ENCODE measurements around the gene XAB2. TPM values are rescaled to one million over a fixed set of nuclear protein-coding genes. Genes with fewer than 3 reads are reported as not detected.

XAB2 gene
- total RNA-seq, 1 experiment from 2014 or later: 84.4 TPM

DNA sequence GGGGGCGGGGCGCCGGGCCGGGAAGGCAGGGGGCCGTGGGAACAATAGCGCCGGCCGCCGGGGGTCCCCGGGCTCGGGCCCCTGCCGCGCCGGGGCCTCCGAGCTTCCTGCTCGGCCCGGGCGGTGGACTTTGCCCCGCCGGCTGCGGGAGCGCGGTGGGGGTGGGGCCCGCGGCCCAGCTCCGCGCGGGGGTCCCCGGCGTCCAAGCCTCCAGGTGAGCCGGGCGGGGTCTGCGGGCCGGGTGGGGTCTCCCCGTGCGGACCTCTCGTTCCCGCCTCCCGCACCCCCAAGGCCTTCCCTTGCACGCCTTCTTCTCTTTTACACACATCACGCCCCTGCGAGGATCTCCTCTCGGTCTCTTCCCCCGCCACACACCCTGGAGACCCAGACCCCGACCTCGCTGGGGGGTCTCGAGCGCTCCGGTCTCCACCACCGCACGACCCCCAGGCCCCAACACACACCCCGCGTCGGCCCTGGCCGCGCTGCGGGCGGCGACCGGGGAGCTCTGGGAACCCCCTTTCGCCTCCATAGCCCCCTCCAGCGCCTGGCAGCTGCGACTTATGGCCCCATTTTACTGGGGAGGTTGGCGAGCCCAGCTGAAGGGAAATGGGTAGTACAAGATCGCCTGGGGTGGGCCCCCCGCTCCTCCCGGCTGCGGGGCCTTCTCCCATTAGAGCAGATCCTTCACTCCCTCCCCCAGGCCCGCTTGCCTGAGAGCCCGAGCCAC is 33.0 kb downstream of the XAB2 start:
- CTCF ChIA-PET: interaction anchor here (0.5 to 2.5 kb wide), 3 partner anchors 28 to 324 kb away, joined by 3 to 48 read pairs (median 4); partner anchors contain the start of gene SNAPC2
- no TSS peak for BruUV-seq (replicated peaks)

DNA sequence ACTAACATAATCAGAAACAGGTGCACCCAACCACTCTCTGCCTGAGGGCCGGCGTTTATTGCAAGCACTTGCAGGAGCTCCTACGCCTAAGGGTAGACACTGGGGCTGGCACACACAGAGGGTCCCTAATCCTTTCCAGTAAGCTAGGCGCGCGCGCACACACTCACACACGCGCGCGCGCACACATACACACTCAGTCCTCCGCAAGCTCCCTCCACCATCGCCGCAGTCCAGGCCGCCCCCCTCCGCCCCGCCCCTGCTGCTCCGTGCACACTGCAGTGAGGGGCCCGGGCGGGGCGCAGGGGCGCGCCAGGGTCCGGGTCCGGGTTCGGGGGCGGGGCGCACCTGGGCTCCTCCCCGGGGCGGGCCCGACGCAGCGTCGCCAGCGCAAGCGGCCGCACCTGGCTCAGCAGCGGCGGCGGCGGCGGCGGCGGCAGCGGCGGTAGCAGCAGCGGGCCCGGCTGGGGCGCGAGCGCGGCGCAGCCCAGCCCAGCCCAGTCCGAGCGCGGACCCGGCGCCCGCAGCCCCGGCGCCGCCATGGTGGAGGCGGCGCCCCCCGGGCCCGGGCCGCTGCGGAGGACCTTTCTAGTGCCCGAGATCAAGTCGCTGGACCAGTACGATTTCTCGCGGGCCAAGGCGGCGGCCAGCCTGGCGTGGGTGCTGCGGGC is 33.7 kb downstream of the XAB2 start, which contains the start of gene CAMSAP3:
Gene CAMSAP3, plus strand, starts transcription at position 398 of the 668 bp plus-strand sequence. Its CDS starts 140 bp downstream, at position 538.
- H3F3A ChIP-seq (ENCODE audit: low read length, unreplicated experiment): no peaks in the 10 kb centered on the region
- H3K4me1 ChIP-seq (ENCODE audit: insufficient read depth, low read length): peaks cover 16% of the 10 kb centered on the region
- peak within 1 kb of the TSS; percentile 74 for H2AFZ ChIP-seq (ENCODE audit: low read length)
- no peaks in the 10 kb centered on the region for H3K9me3 ChIP-seq (ENCODE audit: low read length)
- DNase-seq (peak; percentile 73), ATAC-seq (peak; percentile 89)
- intact Hi-C loops (cut with micrococcal nuclease): loop anchor here (2.0 kb wide), 1 partner anchor 27 kb away; no protein-coding TSS in a partner anchor
- H3K4me2 ChIP-seq (ENCODE audit: low read length): peak within 1 kb of the TSS; percentile 91
- no peak within 1 kb of the TSS for H3K27ac ChIP-seq (ENCODE audit: low read length)
- no peaks in the 10 kb centered on the region for H3K27me3 ChIP-seq (ENCODE audit: low read length)
- TF ChIP-seq EZH2 (IDR thresholded peaks at IDR 0.05; ENCODE audit: low read length, unreplicated experiment) (no peak), EZH2phosphoT487 (IDR thresholded peaks at IDR 0.05; ENCODE audit: borderline replicate concordance, low read length) (no peak)
- TF ChIP-seq, protein P1, sequence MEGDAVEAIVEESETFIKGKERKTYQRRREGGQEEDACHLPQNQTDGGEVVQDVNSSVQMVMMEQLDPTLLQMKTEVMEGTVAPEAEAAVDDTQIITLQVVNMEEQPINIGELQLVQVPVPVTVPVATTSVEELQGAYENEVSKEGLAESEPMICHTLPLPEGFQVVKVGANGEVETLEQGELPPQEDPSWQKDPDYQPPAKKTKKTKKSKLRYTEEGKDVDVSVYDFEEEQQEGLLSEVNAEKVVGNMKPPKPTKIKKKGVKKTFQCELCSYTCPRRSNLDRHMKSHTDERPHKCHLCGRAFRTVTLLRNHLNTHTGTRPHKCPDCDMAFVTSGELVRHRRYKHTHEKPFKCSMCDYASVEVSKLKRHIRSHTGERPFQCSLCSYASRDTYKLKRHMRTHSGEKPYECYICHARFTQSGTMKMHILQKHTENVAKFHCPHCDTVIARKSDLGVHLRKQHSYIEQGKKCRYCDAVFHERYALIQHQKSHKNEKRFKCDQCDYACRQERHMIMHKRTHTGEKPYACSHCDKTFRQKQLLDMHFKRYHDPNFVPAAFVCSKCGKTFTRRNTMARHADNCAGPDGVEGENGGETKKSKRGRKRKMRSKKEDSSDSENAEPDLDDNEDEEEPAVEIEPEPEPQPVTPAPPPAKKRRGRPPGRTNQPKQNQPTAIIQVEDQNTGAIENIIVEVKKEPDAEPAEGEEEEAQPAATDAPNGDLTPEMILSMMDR (conservative IDR thresholded peaks at IDR 0.05; ENCODE audit: low read depth, low read length): no peak
- peak within 1 kb of the TSS; percentile 78 for H3K4me3 ChIP-seq (ENCODE audit: low read length)
- POLR2A ChIA-PET (ENCODE audit: unreplicated experiment): no interaction called here
- CTCF ChIA-PET: interaction anchor here (0.6 to 0.8 kb wide), 3 partner anchors 13 to 210 kb away, joined by 3 to 5 read pairs (median 5); no protein-coding TSS in a partner anchor
- H3K9ac ChIP-seq (ENCODE audit: low read length): peak within 1 kb of the TSS; percentile 49
- peaks cover 21% of the 10 kb centered on the region for H3K79me2 ChIP-seq (ENCODE audit: low read length)
- no peaks in the 10 kb centered on the region for H3K36me3 ChIP-seq (ENCODE audit: low read depth, low read length)
- no TSS peak for BruUV-seq (replicated peaks)
- peaks cover 14% of the 10 kb centered on the region; the same call in 1 of the 2 replicates for H4K20me1 ChIP-seq (ENCODE audit: low read length)
- no peaks in the 10 kb centered on the region for H3K9me2 ChIP-seq (replicated peaks; ENCODE audit: low read length)

More for the DNA sequence above, 33.0 kb downstream of the XAB2 start:
- no peak overlapping the region for H3K27ac ChIP-seq (ENCODE audit: low read length)
- POLR2A ChIA-PET (ENCODE audit: unreplicated experiment): interaction anchor here (0.5 to 0.6 kb wide), 2 partner anchors 615 to 1928 kb away, joined by 3 to 4 read pairs; no protein-coding TSS in a partner anchor
- peak overlapping the region; percentile 49 for H3K9ac ChIP-seq (ENCODE audit: low read length)
- peaks cover 16% of the 10 kb centered on the region for H3K4me1 ChIP-seq (ENCODE audit: insufficient read depth, low read length)
- H3F3A ChIP-seq (ENCODE audit: low read length, unreplicated experiment): no peaks in the 10 kb centered on the region
- H3K27me3 ChIP-seq (ENCODE audit: low read length): no peaks in the 10 kb centered on the region
- intact Hi-C loops (cut with micrococcal nuclease): no loop called here
- peak overlapping the region; percentile 91 for H3K4me2 ChIP-seq (ENCODE audit: low read length)
- H3K79me2 ChIP-seq (ENCODE audit: low read length): peaks cover 21% of the 10 kb centered on the region
- peak; percentile 13 for DNase-seq
- H3K9me3 ChIP-seq (ENCODE audit: low read length): no peaks in the 10 kb centered on the region
- peaks cover 14% of the 10 kb centered on the region; the same call in 1 of the 2 replicates for H4K20me1 ChIP-seq (ENCODE audit: low read length)
- 0 out of 2 replicates have a peak, but pooled peaks have one; percentile 4 for ATAC-seq
- H3K4me3 ChIP-seq (ENCODE audit: low read length): peak overlapping the region; percentile 78
- no peaks in the 10 kb centered on the region for H3K36me3 ChIP-seq (ENCODE audit: low read depth, low read length)
- TF ChIP-seq EZH2phosphoT487 (IDR thresholded peaks at IDR 0.05; ENCODE audit: borderline replicate concordance, low read length) (no peak), EZH2 (IDR thresholded peaks at IDR 0.05; ENCODE audit: low read length, unreplicated experiment) (no peak)
- TF ChIP-seq, protein P1 (conservative IDR thresholded peaks at IDR 0.05; ENCODE audit: low read depth, low read length): no peak
- H2AFZ ChIP-seq (ENCODE audit: low read length): peak overlapping the region; percentile 38
- H3K9me2 ChIP-seq (replicated peaks; ENCODE audit: low read length): no peaks in the 10 kb centered on the region

Measured in PC-3 (cell line).